WI38 (cell line): ENCODE measurements around the gene C12orf75.

Experiments
- H3K4me3 ChIP-seq: 2 replicates; pipeline ENCODE4 v1.5.1; 2011; ENCODE audit warnings: low read depth, mild to moderate bottlenecking, control low read depth, low read length
- TF ChIP-seq, protein P1 (sequence below): IDR thresholded peaks from 2 replicates; pipeline ENCODE4 v1.5.1; 2012; ENCODE audit warnings: low read depth, mild to moderate bottlenecking, control low read depth, low read length

Gene C12orf75

DNA sequence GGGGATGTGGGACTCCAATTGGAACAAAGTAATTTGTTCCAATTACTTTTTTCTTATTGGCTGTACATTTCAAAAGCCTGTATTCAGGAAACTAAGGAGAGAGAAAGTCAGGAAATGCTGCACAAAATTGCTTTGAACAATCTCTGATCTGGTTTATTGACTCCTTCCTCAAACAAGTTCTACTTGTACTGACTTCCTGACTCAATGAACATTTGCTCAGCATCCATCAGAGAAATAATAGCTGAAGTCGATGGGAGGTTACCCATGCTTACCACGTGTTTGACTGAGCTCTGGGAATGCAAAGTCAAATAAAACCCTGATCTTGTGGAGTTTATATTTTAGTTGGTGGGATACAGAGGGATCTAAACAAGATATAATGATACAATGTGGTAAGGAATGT, 15.4 kb upstream of the C12orf75 start:
- TF ChIP-seq, protein P1, sequence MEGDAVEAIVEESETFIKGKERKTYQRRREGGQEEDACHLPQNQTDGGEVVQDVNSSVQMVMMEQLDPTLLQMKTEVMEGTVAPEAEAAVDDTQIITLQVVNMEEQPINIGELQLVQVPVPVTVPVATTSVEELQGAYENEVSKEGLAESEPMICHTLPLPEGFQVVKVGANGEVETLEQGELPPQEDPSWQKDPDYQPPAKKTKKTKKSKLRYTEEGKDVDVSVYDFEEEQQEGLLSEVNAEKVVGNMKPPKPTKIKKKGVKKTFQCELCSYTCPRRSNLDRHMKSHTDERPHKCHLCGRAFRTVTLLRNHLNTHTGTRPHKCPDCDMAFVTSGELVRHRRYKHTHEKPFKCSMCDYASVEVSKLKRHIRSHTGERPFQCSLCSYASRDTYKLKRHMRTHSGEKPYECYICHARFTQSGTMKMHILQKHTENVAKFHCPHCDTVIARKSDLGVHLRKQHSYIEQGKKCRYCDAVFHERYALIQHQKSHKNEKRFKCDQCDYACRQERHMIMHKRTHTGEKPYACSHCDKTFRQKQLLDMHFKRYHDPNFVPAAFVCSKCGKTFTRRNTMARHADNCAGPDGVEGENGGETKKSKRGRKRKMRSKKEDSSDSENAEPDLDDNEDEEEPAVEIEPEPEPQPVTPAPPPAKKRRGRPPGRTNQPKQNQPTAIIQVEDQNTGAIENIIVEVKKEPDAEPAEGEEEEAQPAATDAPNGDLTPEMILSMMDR: no peak
- no peak overlapping the region for H3K4me3 ChIP-seq

DNA sequence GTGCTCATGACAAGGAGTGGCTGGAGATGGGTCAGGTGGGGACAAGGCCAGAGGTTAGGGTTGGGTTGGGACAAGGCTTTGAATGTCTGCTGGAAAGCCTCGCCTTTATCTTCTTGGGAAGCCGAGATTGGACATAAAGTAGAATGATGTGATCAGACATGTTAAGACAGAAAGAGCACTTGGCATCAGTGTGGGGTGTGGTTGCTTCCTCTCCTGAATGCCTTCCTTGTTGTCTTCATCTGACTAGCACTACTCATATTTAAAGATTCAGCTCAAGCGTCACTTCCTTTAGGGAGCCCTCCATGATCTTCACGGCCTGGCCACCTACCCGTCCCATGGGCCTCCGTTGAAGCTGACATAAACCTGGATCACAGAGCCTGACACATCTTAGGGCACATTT, 14.8 kb upstream of the C12orf75 start:
- TF ChIP-seq, protein P1: no peak

DNA sequence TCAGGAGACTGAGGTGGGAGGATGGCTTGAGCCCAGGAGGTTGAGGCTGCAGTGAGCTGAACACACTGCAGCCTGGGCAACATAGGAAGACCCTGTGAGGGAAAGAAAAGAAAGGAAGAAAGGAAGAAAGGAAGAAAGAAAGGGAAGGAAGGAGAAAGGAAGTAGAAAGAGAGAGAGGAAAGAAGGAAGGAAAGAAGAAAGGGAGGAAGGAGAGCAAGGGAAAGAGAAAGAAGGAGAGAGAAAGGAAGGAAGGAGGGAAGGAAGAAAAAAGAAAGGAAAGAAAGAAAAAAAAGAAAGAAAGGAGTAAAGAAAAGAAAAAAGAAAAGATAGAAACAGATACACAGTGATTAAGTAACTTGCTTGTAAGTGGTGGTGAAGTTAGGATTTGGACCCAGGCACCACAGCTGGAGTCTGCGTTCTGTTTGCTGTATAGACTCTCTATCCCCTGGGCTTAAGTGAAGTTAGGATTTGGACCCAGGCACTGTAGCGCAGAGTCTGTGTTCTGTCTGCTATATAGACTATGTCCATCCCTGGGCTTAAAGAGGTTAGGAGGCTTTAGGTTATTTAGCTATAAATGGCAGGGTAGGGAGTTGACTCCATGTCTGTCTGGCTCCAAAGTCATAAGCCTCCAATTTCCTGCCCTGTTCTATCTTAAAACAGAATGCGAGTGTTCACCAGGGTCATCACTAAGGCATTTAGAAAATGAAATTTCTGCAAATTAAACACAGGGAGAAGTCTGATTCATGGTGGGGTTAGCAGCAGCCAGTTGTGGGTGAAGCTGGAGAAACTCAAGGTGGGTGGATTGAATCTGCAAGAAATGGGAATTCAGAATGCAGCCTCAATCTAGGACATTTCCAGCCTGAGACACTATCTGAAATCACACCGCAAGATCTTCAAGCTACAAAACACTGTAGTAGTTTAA, 13.3 kb upstream of the C12orf75 start:
- H3K4me3 ChIP-seq: no peak overlapping the region; the same call in 1 of the 2 replicates
- TF ChIP-seq, protein P1: no peak

More for the DNA sequence above, 14.8 kb upstream of the C12orf75 start:
- H3K4me3 ChIP-seq: no peak overlapping the region

DNA sequence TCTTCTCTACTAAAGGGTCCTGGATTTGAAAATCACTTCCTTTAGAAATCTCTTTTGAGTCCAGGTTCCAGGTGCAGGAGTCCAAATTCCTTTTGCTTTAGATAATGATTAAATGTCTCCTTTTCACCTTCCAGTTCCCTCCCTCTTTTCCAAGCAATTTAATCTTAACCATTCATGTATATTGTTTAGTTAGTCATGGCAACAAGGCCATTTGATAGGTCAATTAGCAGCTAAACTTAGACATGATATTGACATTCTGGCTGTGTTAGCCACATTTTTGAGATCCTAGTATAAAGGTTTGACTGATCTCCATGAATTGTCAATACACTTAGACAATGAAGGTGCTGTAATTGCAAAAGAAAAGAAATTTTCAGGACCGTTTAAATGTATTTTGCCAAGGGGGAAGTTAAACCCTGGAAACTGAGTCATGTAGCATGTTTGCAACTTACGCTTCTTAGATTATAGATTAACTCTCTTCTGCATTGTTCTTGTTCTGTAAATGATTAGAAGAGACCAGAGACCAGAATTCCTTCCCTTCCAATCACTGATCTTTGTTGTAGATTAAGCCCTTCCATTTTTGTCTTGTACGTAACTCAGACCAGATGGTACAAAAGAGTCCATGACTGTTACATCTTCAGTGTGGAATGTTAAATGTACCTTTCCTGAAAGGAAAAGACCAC, 12.4 kb upstream of the C12orf75 start:
- TF ChIP-seq, protein P1: no peak
- no peak overlapping the region for H3K4me3 ChIP-seq

DNA sequence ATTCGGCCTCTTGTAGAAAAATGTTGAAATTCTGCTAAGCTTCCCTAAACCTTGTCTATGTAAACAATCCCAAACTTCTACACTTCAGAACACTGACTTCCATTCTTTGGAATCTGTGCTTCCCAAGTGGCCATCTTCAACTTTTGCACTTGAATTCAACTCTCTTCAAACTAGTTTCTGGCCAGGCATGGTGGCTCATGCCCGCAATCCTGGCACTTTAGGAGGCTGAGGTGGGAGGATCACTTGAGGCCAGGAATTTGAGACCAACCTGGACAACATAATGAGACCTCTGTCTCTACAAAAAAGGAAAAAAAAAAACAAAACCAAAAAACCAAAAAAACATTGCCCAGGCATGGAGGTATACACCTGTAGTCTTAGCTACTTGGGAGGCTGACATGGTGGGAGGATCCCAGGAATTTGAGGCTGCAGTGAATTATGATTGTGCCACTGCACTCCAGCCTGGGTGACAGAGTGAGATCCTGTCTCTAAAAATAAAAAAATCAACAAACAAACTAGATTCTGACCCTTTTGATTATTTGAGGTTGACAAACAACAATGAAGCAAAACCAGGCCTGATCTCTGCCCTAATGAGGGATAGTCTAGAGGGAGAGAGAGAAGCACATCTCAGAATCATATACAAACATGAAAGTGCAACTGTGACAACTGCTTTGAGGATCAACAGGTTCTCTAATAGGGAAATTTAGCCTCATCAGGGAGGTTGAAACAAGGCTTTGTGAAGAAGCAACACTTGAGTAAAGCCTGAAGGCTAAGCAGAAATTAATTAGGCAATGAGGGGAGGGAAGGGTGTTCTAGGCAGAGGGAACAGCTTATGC, 11.6 kb upstream of the C12orf75 start:
- H3K4me3 ChIP-seq: no peak overlapping the region
- TF ChIP-seq, protein P1: no peak

DNA sequence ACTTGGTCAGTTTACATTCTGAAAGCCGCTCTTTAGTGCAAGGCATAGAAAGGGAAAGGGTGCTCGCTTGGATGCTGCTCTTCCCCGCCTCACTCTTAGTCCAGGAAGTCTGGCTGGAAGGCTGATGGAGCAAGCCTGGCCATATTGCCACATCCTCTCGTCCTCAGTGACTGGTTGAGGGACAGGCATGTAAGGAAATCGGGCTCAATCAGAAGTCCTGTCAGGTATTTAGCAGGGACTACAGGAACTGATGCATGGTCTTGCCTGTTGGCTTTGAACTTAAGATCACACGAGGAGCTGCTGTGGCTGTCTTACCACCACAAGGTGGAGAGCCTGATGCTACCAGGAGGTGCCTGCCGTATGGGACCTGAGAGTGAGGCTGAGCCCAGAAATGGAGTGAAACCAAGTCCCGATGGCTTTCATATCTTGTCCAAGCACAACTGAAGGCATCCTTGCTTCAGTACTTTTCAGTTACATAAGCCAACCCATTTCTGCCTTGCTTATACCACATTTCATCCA, 10.7 kb upstream of the C12orf75 start:
- H3K4me3 ChIP-seq: no peak overlapping the region
- TF ChIP-seq, protein P1: no peak
